NB4 (cell line): ENCODE measurements around the gene TMTC2.

ENCODE experiments used
- DNase-seq: peaks from one replicate; pipeline ENCODE4 v3.0.0; 2010; ENCODE audit warnings: low read depth
- H3K4me3 ChIP-seq: one replicate; pipeline ENCODE4 v1.5.1; 2011; ENCODE audit warnings: mild to moderate bottlenecking, low read depth, low read length, moderate library complexity
- CTCF ChIP-seq: IDR thresholded peaks from one replicate; pipeline ENCODE4 v1.5.1; 2012; ENCODE audit warnings: low read depth, low read length
- MAX ChIP-seq: IDR thresholded peaks from 2 replicates; pipeline ENCODE4 v1.6.1; 2011; ENCODE audit warnings: low read depth, low read length
- MYC ChIP-seq: IDR thresholded peaks from 2 replicates; pipeline ENCODE4 v1.6.1; 2011; ENCODE audit warnings: low read depth, low read length
- POLR2A ChIP-seq: IDR thresholded peaks from 2 replicates; pipeline ENCODE4 v1.6.1; 2011; ENCODE audit warnings: mild to moderate bottlenecking; ENCODE audit not compliant: insufficient read length; ENCODE audit errors: extremely low read depth

The TMTC2 gene

GRCh38 chr12:83093426-83093825, 406.7 kb downstream of the TMTC2 start:
- no peak for TF ChIP-seq MYC
- TF ChIP-seq MAX: no peak
- no peak for DNase-seq

GRCh38 chr12:83097643-83098342, 411.1 kb downstream of the TMTC2 start:
- DNase-seq: no peak
- no peak overlapping the region for H3K4me3 ChIP-seq
- TF ChIP-seq MAX (no peak), MYC (no peak), POLR2A (no peak), CTCF (no peak)

More at GRCh38 chr12:83093426-83093825, 406.7 kb downstream of the TMTC2 start:
- H3K4me3 ChIP-seq: no peak overlapping the region

GRCh38 chr12:83099436-83099835, 412.7 kb downstream of the TMTC2 start:
- H3K4me3 ChIP-seq: no peak overlapping the region
- DNase-seq: no peak
- TF ChIP-seq MAX: no peak
- no peak for TF ChIP-seq MYC
- TF ChIP-seq POLR2A: no peak
- no peak for TF ChIP-seq CTCF

- no peak overlapping the region for H3K4me3 ChIP-seq
- TF ChIP-seq CTCF (no peak), MAX (no peak), POLR2A (no peak), MYC (no peak)
- DNase-seq: no peak
Observed at GRCh38 chr12:83102499-83102898, 415.8 kb downstream of the TMTC2 start.

- no peak for TF ChIP-seq MYC
- no peak for TF ChIP-seq MAX
- no peak for TF ChIP-seq CTCF
- no peak overlapping the region for H3K4me3 ChIP-seq
- DNase-seq: no peak
Observed at GRCh38 chr12:83106873-83107272, 420.2 kb downstream of the TMTC2 start.

GRCh38 chr12:83110424-83110823, 423.7 kb downstream of the TMTC2 start:
- no peak for DNase-seq
- no peak overlapping the region for H3K4me3 ChIP-seq
- TF ChIP-seq MAX: no peak
- no peak for TF ChIP-seq CTCF
- TF ChIP-seq POLR2A: no peak
- no peak for TF ChIP-seq MYC
